GM15510 (cell line): ENCODE data around the gene SLC1A7.

Source experiments
- POLR2A ChIP-seq: IDR thresholded peaks from 3 replicates; pipeline ENCODE4 v1.6.1; 2011; ENCODE audit warnings: borderline replicate concordance; ENCODE audit not compliant: insufficient read length; ENCODE audit errors: extremely low read depth

Gene SLC1A7

DNA sequence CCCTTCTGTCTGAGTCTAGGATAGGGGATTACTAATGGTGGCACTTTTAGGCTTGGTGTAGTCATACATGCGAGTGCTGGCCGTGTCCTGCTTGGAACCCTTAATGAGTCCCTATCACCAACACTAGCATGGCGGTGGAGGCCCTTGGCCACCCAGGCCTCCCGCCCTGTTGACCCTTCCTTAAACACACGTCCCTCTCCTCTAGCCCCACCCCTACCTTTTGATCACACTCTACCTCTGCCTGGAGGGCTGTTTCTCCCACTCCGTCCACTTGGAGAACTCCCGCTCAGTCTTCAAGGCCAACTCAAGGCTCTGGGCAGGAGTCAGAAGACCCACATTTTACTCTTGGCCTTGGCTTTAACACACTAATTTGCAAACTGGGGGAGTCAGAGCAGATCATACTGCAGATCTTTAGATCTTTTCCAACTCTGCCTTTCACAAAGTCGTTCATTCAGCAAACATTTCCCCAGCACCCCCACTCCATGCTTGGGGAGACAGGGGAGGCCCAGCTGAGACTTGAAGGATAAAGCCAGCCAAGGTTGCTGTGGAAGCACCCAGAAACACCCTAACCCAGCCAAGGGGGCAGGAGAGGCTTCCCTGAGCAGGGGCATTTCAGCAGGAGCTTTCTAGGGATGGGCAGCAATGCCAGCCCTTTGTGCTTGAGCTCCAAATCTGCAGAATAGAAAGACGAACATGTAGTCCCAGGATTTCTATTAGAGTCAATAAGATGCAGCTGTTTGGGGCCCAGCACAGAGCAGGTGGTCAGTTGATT, 78.5 kb downstream of the SLC1A7 start:
- no peak for TF ChIP-seq POLR2A

DNA sequence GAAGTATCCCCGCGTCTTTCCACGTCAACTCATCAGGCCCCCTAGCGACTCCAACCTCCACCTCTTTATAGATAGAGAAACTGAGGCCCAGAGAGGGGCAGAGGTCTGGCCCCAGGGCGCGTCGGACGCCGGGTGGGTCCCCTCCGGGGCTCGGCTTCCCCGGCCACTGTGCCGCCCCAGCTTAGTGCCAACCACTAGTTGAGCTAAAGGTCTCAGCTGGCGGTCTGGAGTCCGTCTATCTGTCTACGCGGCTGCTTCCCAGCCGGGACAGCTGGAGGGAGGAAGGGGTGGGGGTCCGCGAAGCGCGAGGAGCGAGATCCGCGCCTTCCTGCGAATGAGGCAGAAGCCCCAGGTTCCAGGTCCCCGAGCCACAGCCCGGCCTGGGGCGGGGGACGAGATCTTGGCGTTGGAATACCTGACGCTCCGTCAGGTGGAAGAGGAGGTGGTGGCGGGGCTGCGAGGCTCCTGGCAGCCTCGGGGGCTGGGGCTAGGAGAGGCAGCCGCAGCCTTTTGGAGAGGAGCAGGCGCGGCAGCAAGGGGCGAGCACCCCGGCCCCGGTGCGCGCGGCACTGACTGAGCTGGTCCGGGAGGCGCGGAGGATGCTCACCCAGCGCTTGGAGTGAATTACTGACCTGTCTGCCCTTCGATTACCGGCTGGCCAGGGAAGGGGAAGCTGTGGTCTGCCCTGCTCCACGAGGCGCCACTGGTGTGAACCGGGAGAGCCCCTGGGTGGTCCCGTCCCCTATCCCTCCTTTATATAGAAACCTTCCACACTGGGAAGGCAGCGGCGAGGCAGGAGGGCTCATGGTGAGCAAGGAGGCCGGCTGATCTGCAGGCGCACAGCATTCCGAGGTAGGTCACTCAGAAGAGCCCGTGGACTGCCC, 79.5 kb downstream of the SLC1A7 start:
- TF ChIP-seq POLR2A: no peak

- no peak for TF ChIP-seq POLR2A
These were observed 80.4 kb downstream of the SLC1A7 start, which contains the start of gene PODN for GRCh38 chr1:53061859-53062707. PODN (plus strand) TSS chr1:53062213; CDS start chr1:53069856, 7,643 bp downstream.

DNA sequence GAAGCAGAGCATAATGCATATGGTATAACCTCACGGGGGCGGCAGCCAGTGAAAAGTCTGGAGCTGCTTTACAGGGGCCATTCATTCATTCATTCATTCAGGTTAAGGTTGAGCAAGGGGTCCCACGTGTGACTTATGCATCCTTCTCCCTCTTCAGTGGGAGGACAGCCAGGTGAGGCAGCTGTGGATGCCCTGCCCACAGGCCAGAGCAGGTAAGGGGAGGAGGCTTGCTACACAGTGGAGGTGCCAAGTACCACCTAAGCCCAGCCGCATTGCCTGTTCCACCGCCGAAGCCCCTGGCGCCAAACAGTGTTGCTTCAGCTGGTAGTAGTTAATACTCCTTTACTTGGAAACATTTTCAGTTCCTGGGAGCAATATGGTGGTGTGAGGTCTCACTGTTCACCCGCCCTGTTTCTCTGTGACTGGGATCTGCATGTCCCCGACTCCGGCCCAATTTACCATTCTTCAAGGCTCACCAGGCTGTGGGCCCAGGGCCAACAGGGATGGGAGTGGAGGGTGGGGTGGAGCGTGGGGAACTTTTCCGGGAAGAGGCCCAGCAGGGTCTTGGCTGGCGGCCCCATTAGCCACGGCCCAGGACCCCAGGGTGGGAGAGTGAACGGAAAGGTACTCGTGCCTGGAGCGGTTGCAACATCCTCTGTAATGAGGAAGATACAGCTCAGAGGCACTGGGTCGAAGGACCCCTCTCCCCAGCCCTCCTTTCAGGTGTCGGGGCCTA, 81.1 kb downstream of the SLC1A7 start:
- TF ChIP-seq POLR2A: no peak

- no peak for TF ChIP-seq POLR2A
These were observed 81.9 kb downstream of the SLC1A7 start for GRCh38 chr1:53060579-53060978.

- TF ChIP-seq POLR2A: no peak
These were observed 85.3 kb downstream of the SLC1A7 start for GRCh38 chr1:53057127-53057526.

DNA sequence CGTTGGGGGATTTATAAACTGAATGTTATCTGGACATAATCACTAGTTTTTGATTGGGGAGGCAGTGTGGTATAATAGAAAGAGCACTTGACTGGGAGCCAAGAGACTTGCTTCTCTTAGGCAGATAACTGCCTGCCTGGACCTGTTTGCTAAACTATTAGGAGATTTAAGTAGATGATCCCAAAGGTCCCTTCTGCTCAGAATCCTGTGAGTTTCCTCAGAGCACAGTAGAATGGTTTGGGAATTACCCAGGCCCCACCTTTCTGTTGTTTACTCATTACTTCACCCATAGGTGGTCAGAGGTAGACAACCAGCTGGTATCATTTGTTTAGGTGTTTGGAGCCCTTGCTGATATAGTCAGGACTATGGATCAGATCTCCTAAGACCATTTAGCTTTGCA, 90.8 kb downstream of the SLC1A7 start:
- no peak for TF ChIP-seq POLR2A

GRCh38 chr1:53050310-53050709, 92.1 kb downstream of the SLC1A7 start:
- no peak for TF ChIP-seq POLR2A

DNA sequence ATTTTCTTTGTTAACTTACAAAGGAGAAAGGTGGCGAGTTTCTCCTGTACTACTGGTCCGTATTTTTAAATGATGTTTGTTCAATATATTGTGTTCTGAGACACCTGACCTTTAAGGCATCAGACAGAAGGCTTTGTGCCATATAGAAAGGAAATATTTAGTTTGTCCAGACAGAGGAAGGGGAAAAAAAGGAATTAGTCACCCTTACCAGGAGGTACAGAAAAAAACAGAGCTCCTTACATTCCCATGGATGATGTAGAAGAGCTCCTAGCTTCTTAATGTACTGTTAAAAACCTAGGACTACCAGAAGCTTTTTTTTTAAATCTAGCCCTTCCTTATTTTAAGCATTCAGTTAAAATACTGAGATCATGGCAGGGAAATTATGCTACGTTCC, 92.9 kb downstream of the SLC1A7 start:
- no peak for TF ChIP-seq POLR2A

DNA sequence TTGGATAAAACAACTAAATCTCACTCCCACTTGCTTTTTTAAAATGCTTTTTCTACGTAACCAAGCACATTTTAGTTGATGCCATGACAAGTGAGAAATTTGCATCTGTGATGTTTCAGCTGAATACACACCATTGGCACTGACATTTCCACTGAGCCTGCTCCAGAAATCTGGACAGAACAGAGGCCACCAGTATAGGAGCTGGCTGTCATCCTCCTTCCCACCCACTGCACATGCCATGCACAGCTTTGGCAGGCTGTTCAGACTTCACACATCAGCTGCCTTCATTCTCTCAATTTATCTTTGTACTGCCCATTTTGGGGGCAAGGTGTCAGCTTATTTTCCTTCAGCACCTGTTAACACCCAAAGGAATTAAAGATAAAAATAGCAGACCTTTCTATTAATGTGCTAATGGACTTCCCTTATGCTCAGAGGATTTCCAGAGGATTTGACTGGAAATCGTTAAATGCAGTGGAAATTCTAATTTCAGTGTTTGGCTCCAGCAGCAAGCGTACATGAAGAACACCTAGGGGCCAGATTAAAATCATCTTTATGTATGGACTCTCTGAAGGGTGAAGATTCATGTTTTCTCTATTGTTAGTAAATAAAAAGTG, 93.4 kb downstream of the SLC1A7 start:
- no peak for TF ChIP-seq POLR2A

DNA sequence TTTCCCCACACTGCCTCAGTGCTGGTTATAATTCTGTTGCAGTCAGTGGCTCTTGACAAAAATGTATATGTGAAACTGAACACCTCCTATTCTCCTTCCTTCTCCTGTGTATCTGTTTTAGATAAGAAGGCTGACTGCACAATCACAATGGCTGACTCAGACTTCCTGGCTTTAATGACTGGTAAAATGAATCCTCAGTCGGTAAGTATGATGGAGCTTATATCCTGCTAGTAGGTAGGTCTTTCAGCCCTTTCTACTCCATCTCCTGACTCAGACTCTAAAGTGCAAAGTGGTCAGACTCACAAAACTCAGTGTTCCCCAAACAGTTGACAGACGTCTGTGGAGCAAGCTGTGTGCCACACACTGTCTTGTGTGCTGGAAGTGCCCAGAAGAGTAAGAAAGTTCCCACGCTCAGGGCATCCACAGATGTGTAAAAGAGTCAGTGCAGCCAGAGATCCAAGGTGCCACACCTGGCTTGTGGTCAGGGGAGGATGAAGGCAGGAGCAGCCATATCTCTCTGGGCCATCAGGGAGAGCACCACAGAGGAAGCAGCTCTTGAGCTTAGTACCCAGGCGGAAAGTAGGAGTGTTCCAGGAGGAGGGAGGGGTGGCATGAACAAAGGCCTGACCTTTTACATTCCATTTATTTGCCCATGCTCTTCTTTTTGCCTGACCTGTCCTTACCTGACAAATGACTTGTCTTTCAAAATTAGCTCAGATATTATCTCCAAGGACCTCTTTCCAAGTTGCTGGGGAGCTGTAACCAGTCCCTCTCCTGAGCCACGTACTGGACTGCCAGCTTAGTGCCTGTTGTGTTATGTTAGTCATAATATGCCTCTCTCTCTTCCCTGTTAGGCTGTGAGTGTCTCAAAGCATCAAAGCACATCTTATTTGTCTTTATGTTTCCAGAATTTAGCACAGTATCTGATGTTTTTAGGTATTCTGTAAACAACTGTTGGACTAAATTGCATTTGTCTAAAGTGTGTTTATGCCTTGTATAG, 94.4 kb downstream of the SLC1A7 start:
- no peak for TF ChIP-seq POLR2A

DNA sequence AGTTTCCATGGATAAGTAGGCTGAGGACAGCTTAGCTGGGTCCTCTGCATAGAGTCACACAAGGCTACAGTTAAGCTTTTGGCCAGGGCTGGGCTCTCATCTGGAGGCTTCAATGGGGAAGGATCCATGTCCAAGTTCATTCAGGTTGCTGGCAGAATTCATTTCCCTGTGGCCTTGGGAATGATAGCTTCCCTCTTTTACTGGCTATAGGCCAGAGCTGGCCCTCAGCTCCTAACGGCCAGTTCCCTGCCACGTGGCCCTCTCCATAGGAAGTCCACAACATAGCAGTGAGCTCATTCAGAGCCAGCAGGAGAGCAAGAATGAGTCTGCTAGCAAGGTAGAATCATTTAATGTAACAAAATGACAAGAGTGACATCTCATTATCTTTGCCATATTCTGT, 95.5 kb downstream of the SLC1A7 start:
- TF ChIP-seq POLR2A: no peak

GRCh38 chr1:53044926-53045325, 97.5 kb downstream of the SLC1A7 start:
- no peak for TF ChIP-seq POLR2A
